LNCaP clone FGC (cell line): ENCODE results near the gene TMEM179.

Experiments used
- DNase-seq: peaks from one replicate; pipeline ENCODE4 v3.0.0-alpha.2; 2011; ENCODE audit warnings: low read depth
- H3K4me3 ChIP-seq: 2 replicates; pipeline ENCODE4 v1.5.1; 2011; ENCODE audit warnings: mild to moderate bottlenecking, low read depth, low read length, control low read depth
- TF ChIP-seq, protein P1 (sequence below): IDR thresholded peaks from 2 replicates; pipeline ENCODE4 v1.5.1; 2012; ENCODE audit warnings: mild to moderate bottlenecking; ENCODE audit not compliant: control insufficient read depth, insufficient read depth; ENCODE audit errors: extremely low read depth

TMEM179 gene

DNA sequence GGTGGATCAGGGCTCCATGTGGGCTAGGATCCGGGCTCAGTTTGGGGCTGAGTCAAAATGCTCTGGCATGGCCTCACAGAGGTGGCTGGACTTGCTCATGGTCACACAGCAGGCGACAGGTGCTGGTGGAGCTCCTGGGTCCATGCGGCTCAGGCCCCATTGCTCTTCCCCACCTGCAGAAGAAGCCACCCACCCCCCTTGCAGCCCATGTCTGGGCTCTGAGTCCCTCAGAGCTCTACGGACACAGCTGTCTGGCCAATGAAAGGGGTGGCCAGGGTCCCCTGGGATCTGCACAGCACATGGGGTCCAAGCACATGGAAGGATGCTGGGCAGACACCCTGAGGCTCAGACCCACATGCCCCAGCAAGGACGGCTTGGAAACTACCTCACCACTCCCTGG, 42.0 kb downstream of the TMEM179 start:
- DNase-seq, result no peak
- TF ChIP-seq, protein P1, sequence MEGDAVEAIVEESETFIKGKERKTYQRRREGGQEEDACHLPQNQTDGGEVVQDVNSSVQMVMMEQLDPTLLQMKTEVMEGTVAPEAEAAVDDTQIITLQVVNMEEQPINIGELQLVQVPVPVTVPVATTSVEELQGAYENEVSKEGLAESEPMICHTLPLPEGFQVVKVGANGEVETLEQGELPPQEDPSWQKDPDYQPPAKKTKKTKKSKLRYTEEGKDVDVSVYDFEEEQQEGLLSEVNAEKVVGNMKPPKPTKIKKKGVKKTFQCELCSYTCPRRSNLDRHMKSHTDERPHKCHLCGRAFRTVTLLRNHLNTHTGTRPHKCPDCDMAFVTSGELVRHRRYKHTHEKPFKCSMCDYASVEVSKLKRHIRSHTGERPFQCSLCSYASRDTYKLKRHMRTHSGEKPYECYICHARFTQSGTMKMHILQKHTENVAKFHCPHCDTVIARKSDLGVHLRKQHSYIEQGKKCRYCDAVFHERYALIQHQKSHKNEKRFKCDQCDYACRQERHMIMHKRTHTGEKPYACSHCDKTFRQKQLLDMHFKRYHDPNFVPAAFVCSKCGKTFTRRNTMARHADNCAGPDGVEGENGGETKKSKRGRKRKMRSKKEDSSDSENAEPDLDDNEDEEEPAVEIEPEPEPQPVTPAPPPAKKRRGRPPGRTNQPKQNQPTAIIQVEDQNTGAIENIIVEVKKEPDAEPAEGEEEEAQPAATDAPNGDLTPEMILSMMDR, result no peak
- H3K4me3 ChIP-seq, result no peak overlapping the region

DNA sequence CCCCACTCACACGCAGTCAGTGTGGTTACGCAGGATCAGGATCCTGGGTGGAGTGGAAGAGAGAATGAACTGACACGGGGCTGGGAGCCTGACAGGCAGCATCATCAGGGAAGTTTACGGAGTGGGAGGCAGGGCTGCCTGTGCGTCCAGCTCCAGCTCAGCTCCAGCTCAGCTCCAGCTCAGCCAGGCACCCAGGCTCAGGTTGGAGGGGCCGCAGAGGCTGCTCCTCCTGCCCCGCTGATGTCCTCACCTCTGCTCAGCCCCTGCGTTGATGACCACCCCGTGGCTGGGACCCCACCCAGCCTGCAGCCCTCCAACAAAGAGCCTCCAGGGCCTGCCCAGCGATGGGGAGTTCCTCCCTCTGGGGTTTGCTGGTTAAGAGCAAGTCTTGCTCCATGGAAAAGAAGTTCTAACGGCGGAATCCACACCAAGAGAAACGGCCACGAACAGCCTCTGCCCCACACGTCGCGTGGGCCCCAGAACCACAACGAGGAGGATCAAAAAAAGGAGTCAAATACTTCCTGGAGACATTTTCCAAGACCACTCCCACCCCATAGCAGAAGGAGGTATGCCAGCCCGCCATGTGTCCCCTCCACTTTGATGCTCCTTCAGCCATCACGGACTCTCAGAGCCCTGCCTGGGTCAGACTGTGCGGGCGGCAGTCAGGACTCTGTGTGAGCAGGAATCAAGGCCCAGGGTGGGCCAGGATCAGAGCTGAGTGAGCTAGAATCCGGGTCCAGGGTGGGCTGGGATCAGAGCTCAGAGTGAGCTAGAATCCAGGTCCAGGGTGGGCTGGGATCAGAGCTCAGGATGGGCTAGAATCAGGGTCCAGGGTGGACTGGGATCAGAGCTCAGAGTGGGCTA, 42.7 kb downstream of the TMEM179 start:
- DNase-seq, result no peak
- TF ChIP-seq, protein P1, result no peak
- H3K4me3 ChIP-seq, result no peak overlapping the region

DNA sequence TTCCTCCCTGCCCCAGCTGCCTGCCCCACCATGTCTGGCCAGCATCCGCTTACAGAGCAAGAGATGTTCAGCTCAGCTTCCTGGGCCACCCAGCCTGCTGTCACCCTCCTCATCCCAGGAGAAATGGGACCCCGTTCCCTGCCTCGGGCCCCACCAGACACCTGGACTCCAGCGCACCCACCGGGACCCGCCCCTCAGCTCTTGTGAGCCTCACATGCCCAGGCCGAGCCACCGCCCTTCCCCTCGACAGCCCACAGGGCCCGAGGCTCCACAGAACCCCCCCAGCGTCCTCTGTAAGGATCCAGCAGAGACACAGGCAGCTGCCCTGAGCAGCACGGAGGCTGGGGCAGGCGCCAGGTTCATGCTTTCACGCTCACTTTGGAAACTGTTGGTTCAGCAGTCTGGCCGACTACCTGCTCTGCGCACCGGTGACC, 43.4 kb downstream of the TMEM179 start:
- TF ChIP-seq, protein P1, result no peak
- no peak for DNase-seq
- no peak overlapping the region for H3K4me3 ChIP-seq

DNA sequence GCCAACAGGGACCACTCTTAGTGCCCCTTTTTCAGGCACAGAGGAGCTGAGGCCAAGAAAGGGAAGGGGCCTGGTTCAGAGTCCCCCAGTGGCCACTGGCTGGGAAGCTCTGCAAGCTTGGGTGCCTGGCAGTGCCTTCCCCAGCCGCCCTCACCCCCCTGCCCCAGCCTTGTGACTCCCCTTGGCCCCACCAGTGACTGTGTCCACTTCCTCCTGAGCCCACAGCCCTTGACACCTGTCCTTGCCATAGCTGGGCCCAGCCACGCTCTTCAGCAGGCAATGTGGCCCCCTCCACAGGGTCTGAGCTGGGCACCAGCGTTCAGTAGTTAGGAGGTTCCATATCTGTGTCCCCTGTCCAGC, 44.0 kb downstream of the TMEM179 start:
- no peak for DNase-seq
- TF ChIP-seq, protein P1, result no peak
- H3K4me3 ChIP-seq, result no peak overlapping the region

DNA sequence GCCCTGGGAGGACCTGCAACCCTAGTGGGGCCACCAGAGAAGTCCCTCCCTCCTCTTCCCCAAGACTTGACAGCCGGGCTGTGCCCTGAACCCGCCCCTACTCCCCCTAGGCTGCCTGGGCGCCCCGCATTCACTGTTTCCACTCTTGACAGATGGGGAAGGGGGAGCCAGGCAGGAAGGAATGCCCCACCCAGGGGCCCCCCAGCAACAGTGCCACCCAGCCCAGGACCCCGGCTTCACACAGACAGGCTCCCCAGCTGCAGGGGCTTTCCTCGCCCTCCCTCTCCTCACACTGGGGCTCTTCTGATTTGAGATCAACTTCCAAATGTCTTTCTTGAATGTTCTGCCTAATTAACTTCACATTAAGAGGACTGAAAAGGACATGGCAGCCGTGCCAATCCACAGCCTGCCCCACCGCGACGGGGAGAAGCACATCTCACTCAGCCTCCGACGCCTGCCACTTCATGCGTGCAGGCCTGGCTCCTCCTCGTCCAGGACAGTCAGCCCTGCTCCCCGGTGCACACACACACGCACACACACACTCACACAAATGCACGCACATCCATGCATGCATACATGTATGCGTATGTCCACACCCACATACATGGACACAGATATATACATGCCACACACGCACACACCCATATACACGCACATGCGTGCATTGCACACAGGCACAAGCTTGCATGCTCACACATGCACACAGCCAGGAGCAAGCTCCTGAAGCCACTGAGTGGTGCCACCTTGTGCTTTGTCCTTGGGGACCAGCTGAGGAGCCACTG, 44.6 kb downstream of the TMEM179 start:
- no peak for DNase-seq
- no peak overlapping the region for H3K4me3 ChIP-seq
- TF ChIP-seq, protein P1, result no peak

DNA sequence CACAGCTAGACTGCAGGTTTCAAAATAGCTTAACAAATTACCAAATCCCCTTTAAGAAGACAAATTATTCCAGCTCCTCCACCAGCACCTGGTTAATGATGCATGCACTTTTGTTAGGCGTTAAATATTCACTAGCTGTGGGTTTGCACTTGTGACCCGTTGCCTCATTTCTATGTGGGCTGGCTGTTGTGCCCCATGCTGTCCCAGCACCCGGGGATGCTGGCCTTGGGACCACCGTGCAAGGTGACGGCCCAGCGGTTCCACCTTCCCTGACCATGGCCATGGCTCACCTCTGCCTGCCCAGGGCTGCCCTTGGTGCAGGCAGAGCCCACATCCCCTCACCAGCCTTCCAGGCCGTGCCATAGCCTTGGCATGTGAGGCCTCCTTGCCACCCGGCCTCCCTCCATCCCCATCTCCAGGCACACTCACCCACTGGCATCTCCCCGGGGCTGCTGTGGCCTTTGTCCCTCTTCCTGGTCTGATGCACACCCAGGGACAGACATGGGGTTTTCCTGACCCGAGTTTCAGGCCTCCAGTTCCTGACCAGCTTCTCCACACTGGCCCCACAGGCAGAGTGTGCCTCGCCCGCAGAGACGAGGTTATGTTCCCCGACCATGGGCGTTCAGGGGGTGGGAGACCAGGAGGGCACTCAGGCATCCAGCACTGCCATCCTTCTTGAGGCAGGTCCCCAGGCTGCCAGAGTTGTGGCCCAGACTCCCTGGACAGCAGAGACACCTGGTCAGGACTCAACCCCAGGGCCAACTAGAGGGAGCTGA, 45.4 kb downstream of the TMEM179 start:
- DNase-seq, result no peak
- H3K4me3 ChIP-seq, result no peak overlapping the region
- TF ChIP-seq, protein P1, result no peak
